Natural killer cell (primary cell): ENCODE results near the gene INTS7. TPM values are rescaled to one million over a fixed set of nuclear protein-coding genes. Genes with fewer than 3 reads are reported as not detected.

Source experiments
- ATAC-seq, 3 donors: fragments of 150-1000 bp in 2 of 3; fragments of 200-7000 bp in 1 of 3; cut with Tn5 transposase; 1 replicate in 1 of 3; 2 replicates in 2 of 3; pipeline ENCODE4 v1.10.0; 2021; ENCODE audit warnings: mild to moderate bottlenecking in 2 of 3, moderate library complexity in 2 of 3
- DNase-seq, 2 donors: peaks; one replicate each; pipeline versions ENCODE4 v3.0.0 to v3.0.0-alpha.2; 2013 to 2021; ENCODE audit warnings: mixed read lengths in 1 of 2
- H3K27ac ChIP-seq: one replicate; pipeline ENCODE4 v1.5.1; 2013; ENCODE audit warnings: mild to moderate bottlenecking, low read length
- H3K27me3 ChIP-seq: one replicate; pipeline ENCODE4 v1.6.1; 2013; ENCODE audit warnings: low read length; ENCODE audit not compliant: control insufficient read depth, insufficient read depth
- H3K36me3 ChIP-seq: one replicate; pipeline ENCODE4 v1.6.1; 2013; ENCODE audit warnings: low read length; ENCODE audit not compliant: control insufficient read depth, insufficient read depth
- H3K4me1 ChIP-seq: one replicate; pipeline ENCODE4 v1.6.1; 2013; ENCODE audit warnings: low read length; ENCODE audit not compliant: control insufficient read depth, insufficient read depth
- H3K4me3 ChIP-seq: one replicate; pipeline ENCODE4 v1.5.1; 2013; ENCODE audit warnings: low read length
- H3K9me3 ChIP-seq: one replicate; pipeline ENCODE4 v1.6.1; 2013; ENCODE audit warnings: low read length; ENCODE audit not compliant: control insufficient read depth, insufficient read depth
- H3K27ac Mint-ChIP-seq, 2 donors: one replicate each; pipeline ENCODE4 v1.8.0; 2022; ENCODE audit warnings: mild to moderate bottlenecking in 2 of 2, mixed read lengths in 2 of 2, moderate library complexity in 1 of 2
- H3K27me3 Mint-ChIP-seq, 2 donors: one replicate each; pipeline ENCODE4 v1.8.0; 2022; ENCODE audit warnings: low read depth in 2 of 2, mixed read lengths in 2 of 2
- H3K36me3 Mint-ChIP-seq: one replicate; pipeline ENCODE4 v1.8.0; 2022; ENCODE audit warnings: mixed read lengths
- H3K4me1 Mint-ChIP-seq, 2 donors: one replicate each; pipeline ENCODE4 v1.8.0; 2022; ENCODE audit warnings: mixed read lengths in 2 of 2
- H3K4me3 Mint-ChIP-seq: one replicate; pipeline ENCODE4 v1.8.0; 2022; ENCODE audit warnings: mild to moderate bottlenecking, moderate library complexity, mixed read lengths
- H3K9me3 Mint-ChIP-seq, 2 donors: one replicate each; pipeline ENCODE4 v1.8.0; 2022; ENCODE audit warnings: mixed read lengths in 2 of 2
- WGBS: methylation state at CpG from one replicate; pipeline ENCODE4 v1.1.7; 2013; ENCODE audit warnings: missing lambda C conversion rate; ENCODE audit not compliant: insufficient coverage; 5-methylcytosine and 5-hydroxymethylcytosine counted together
- intact Hi-C: fragments of 100-400 bp; cut with micrococcal nuclease; formaldehyde crosslinking; loops from one replicate; pipeline ENCODE4 v1.14.2; 2022
- total RNA-seq, 4 donors: library from RNA; stranded (reverse); fragments of 120-200 nt in 1 of 4; gene quantifications; one replicate each; pipeline versions ENCODE4 v1.2.3 to v1.2.4, GENCODE V29; 2013 to 2022
- TF ChIP-seq, protein P1 (sequence below): fragments of 200-600 bp; IDR thresholded peaks from one replicate; pipeline ENCODE4 v1.8.0; 2022; ENCODE audit warnings: antibody characterized with exemption

INTS7 gene
- total RNA-seq, 3 donors from 2014 or later (not counting 1 experiment from before 2014, with no cell fraction given) = 10.0 to 20.3 (median 11.0) TPM

DNA sequence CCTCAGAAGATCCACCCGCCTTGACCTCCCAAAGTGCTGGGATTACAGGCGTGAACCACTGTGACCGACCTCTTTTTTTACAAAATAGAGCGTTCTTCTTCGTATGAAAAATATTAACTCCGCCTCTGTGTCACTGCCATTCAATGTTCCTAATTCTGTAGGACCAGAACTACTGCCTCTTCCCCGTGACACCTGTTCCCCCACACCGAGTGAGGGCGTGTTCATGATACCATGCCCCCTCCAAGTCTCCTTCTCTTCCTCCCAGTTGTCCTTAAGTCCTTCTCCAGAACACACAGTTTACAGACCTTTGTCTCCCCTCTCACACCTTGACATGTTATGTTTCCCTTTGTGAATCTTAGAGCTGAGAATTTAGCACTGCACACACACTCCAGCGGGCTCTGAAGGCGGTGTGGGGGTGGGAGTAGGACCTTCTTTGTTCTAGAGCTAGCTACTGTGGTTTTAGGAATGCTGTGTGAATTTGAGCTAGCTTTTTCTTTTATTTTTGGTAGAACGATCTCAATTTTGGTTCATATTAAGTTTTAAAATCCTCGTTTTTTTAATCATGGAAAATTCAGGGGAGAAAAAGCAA is 122.4 kb downstream of the INTS7 start:
- no peak overlapping the region for H3K27ac ChIP-seq
- H3K4me3 ChIP-seq = no peak overlapping the region
- no peaks in the 10 kb centered on the region for H3K9me3 ChIP-seq
- intact Hi-C loops = no loop called here
- ATAC-seq (no peak), DNase-seq (no peak)
- TF ChIP-seq, protein P1, sequence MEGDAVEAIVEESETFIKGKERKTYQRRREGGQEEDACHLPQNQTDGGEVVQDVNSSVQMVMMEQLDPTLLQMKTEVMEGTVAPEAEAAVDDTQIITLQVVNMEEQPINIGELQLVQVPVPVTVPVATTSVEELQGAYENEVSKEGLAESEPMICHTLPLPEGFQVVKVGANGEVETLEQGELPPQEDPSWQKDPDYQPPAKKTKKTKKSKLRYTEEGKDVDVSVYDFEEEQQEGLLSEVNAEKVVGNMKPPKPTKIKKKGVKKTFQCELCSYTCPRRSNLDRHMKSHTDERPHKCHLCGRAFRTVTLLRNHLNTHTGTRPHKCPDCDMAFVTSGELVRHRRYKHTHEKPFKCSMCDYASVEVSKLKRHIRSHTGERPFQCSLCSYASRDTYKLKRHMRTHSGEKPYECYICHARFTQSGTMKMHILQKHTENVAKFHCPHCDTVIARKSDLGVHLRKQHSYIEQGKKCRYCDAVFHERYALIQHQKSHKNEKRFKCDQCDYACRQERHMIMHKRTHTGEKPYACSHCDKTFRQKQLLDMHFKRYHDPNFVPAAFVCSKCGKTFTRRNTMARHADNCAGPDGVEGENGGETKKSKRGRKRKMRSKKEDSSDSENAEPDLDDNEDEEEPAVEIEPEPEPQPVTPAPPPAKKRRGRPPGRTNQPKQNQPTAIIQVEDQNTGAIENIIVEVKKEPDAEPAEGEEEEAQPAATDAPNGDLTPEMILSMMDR = no peak
- H3K4me1 ChIP-seq = no peaks in the 10 kb centered on the region
- H3K27me3 ChIP-seq = no peaks in the 10 kb centered on the region
- H3K27ac Mint-ChIP-seq = no peak overlapping the region
- H3K4me1 Mint-ChIP-seq = no peaks in the 10 kb centered on the region
- no peaks in the 10 kb centered on the region for H3K36me3 ChIP-seq
- no peaks in the 10 kb centered on the region for H3K36me3 Mint-ChIP-seq
- no peak overlapping the region for H3K4me3 Mint-ChIP-seq
- 94% methylated on average over 12 of the region's 13 CpGs for WGBS
- H3K9me3 Mint-ChIP-seq = no peaks in the 10 kb centered on the region
- peaks cover 0 to 14% of the 10 kb centered on the region in 2 donors for H3K27me3 Mint-ChIP-seq

DNA sequence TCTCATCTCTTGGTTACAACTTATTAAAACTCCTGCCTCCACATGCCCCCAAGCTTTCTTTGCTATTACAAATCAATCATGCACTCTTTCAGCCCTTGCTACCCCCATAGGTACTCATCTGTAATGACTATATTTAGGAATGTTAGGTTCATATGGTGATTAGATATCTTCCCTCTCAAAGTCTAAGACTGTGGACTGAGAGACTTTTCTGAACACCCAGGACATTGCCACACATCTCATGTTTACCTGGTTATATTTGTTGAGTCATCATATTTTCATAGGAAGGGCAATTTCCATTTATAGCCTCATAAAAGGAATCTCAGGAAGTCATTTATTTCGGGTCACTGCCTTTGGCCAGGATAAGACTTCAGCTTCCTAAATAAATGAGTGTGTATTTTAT is 123.3 kb downstream of the INTS7 start:
- Histone ChIP-seq H3K36me3 (no peaks in the 10 kb centered on the region), H3K27ac (no peak overlapping the region), H3K9me3 (no peaks in the 10 kb centered on the region), H3K27me3 (no peaks in the 10 kb centered on the region), H3K4me1 (no peaks in the 10 kb centered on the region), H3K4me3 (no peak overlapping the region)
- WGBS = no CpG with 5 or more reads among the region's 1 CpG
- Mint-ChIP-seq H3K4me1 (no peaks in the 10 kb centered on the region), H3K36me3 (no peaks in the 10 kb centered on the region), H3K4me3 (no peak overlapping the region), H3K9me3 (no peaks in the 10 kb centered on the region), H3K27ac (no peak overlapping the region), H3K27me3 (peaks cover 0 to 14% of the 10 kb centered on the region in 2 donors)
- TF ChIP-seq, protein P1 = no peak
- no peak for DNase-seq
- intact Hi-C loops = no loop called here
- no peak for ATAC-seq

DNA sequence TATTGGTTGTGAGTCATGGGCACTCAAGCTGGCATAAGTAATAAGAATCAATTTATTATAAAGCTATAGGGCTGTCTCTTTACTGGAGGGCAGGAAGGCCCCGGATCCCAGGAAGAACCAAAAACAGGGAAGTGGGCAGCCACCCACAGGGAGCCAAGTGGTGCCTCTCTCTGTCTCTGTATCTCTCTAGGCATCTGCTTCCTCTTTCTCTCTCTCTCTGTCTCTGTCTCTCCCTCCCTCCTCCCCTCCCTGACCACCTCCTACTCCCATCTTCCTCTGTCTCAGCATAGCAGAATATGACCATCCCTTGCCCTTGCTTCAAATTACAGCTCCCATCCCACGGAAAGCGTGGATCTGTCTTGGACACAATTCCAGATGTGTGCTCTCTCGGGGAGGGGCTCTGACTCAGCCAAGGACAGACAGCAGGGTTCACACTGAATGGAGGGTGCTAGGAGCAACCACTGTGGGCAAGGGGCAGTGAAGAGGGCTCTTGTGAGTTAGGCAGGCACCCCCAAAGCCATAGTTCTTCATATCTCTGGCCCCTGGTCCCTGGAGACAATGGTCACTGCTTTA is 124.4 kb downstream of the INTS7 start:
- H3K27ac Mint-ChIP-seq = no peak overlapping the region
- no peak overlapping the region for H3K4me3 Mint-ChIP-seq
- Histone ChIP-seq H3K36me3 (no peaks in the 10 kb centered on the region), H3K4me1 (no peaks in the 10 kb centered on the region), H3K9me3 (no peaks in the 10 kb centered on the region), H3K27me3 (no peaks in the 10 kb centered on the region), H3K27ac (no peak overlapping the region), H3K4me3 (no peak overlapping the region)
- no peaks in the 10 kb centered on the region for H3K36me3 Mint-ChIP-seq
- H3K27me3 Mint-ChIP-seq = peaks cover 0 to 14% of the 10 kb centered on the region in 2 donors
- intact Hi-C loops = no loop called here
- ATAC-seq (peak in 1 of 3 donors; percentile 49), DNase-seq (no peak)
- TF ChIP-seq, protein P1 = no peak
- H3K4me1 Mint-ChIP-seq = no peaks in the 10 kb centered on the region
- H3K9me3 Mint-ChIP-seq = no peaks in the 10 kb centered on the region
- 67% methylated on average over 4 of the region's 4 CpGs for WGBS
